IPS-11a (cell line): ENCODE measurements around the gene OR4K5.
"Not testable (repeated sequence)": the region's sequence is repeated elsewhere in the genome, so short reads cannot be mapped to it uniquely, and the experiment has no call there.

Source experiments
- H3K4me3 ChIP-seq: one replicate; pipeline ENCODE4 v1.5.1; 2013; ENCODE audit warnings: low read depth, low read length, control low read depth

OR4K5 gene, protein sequence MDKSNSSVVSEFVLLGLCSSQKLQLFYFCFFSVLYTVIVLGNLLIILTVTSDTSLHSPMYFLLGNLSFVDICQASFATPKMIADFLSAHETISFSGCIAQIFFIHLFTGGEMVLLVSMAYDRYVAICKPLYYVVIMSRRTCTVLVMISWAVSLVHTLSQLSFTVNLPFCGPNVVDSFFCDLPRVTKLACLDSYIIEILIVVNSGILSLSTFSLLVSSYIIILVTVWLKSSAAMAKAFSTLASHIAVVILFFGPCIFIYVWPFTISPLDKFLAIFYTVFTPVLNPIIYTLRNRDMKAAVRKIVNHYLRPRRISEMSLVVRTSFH

GRCh38 chr14:19920021-19920657, at the start of gene OR4K5:
Gene OR4K5, plus strand, starts transcription at chr14:19920607. Its CDS starts 0 bp downstream, at chr14:19920607.
- H3K4me3 ChIP-seq = no peak within 1 kb of the TSS

GRCh38 chr14:19873178-19873577, 47.2 kb upstream of the OR4K5 start:
- H3K4me3 ChIP-seq = no peak overlapping the region

DNA sequence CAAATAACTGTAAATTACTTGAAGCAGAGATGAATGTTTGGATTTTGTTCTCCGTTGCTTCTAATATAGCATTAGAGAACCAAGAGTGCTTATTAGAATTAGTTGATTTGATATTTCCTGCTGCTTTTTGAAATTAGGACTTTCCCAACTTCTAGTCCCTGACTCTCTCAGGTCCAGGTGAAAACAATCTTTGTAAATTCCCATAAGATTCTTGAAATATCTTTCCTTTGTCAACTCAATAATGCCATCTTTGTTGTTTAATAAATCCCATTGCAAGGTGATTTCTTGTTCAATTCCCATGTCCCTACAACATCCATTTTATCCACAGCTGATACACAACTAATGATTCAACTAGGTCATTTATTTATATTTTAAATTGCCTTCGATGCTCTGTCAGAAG, 45.6 kb upstream of the OR4K5 start, which contains the start of gene OR4K2:
OR4K2 (plus strand) TSS at position 301 of the 400 bp plus-strand sequence. CDS start 1,126 bp downstream, outside the sequence.
- H3K4me3 ChIP-seq = no peak within 1 kb of the TSS

DNA sequence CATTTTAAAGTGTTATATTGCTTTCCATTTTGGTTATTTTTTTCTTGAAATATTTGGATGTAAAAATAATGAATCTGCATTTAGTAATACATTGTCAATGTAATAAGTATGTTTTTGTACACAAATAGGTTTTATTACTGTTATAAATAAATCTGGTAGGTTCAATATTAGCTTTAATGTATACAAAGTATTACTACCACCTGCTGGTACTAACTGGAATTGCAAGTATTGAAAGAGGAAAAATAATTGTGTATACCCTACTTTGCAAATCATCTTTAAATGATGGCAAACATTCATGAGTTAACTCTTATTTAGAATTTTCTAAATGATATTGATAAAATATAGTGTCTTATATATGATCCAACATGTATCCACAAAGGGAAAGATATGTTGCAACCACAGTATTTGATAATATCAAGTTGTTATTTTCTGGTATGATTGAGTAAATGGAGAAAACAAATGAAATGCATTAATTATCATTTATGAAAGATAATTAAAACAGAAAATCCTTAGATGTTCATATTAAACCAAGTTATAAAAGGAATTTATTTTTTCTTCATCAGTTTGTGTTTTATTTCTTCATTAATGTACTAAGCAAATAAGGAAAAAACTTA, 42.3 kb upstream of the OR4K5 start:
- H3K4me3 ChIP-seq = no peak overlapping the region

- H3K4me3 ChIP-seq = no peak overlapping the region
Measured at GRCh38 chr14:19895282-19895681, 25.1 kb upstream of the OR4K5 start.

- no peak overlapping the region for H3K4me3 ChIP-seq
Measured at GRCh38 chr14:19900999-19901398, 19.4 kb upstream of the OR4K5 start.

DNA sequence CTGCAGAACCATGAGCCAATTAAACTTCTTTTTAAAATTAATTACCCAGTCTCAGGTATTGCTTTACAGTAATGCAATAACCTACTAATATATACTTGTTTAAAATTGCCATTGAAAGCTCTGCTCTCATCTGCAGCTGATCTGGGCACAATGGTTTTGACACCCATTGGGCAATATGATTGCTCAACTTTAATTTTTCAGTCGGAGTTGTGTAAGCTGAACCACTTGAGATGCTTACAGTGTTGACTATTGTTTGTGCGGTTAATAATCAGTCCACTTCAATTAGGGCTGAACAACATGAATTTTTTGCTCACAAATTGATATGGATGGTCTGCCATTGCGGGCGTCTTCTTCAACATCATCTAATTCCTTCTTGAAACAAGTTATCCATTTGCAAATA, 18.0 kb upstream of the OR4K5 start:
- no peak overlapping the region for H3K4me3 ChIP-seq

DNA sequence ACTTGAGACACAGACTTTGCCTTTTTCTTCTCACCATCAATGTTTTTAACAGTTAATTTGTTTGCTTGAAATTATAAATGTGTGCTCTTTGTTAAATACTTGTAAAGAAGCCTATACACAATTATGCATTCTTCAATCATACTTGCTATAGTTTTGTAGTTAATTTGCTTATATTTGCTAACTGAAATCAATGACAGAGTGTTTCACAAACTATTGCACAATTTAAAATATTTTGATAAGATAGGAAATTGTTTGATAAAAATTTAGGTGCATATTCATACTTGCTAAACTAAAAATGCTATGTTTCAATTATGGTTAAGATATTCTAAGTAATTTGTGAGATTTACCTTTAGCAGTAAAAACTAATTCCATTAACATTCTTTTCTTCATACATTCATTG, 13.7 kb upstream of the OR4K5 start:
- no peak overlapping the region for H3K4me3 ChIP-seq

DNA sequence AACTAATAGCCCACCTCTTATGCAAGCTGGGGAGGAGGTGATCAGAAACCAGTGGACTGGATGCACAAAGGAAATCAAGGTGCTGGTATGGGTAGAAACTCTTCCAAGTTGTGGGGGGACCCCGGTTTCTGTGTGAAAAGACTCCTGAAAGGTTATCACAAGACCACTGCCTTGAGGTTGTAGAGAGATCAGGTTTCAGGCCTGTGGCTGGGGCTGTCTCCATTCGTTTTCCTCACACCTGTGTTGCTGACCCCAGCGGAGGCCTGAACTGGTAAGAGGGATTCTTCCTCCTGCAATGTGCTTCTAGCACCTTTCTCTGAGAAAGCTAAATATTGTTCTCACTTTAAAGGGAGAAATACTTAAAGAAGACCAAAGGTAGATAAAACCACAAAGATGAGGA, 9.3 kb upstream of the OR4K5 start:
- no peak overlapping the region for H3K4me3 ChIP-seq

DNA sequence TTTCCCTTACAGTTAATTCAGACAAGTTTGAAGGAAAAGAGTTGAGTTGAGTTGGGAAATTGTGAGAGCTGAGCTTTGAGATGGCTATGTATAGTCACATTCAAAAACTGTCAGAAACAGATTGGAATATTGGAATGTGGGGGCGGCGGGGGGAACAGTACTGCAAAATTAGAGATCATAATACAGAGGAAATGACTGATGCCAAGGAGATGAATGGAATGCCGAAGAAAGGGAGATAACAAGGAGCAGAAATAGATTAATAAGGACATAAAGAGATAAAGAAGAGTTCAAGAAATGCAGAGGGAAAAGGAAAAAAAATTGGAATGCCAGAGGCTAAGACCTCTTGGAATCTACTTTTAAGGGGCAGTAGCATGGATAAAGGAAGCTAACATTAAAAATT, 3.2 kb upstream of the OR4K5 start:
- no peak overlapping the region for H3K4me3 ChIP-seq

- H3K4me3 ChIP-seq = no peak overlapping the region
Measured at GRCh38 chr14:19917955-19918518, 2.4 kb upstream of the OR4K5 start.

DNA sequence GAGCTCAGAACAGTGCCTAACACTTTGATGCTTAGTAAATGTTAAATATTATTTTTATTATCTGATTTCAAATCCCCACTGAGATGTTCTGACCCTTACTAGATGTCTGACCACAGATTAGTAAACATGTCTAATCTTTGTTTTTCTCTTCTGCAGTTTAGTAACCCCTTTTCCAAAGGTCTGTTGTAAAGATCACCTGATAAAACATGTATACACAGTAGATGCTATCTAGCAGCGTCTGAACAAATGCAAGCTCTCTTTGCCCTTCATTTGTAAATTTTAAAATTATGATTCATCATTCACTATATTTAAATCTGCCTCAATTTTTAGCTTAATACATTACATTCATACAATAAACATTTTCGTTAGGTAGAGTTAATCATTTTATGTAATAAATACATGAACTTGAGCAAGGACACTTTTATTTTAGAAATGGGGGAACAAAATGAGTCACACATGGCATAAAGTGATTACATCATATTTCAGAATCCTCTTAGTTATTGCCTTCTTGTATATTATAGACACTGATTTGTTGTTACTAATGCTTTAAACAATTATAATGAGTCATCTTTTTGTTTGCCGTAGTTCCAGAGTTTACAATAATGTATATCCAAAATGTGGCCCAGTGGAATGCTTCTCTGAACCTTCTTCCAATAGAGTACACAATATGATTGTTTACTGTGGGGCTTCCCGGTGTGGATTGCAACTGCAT, 1.7 kb upstream of the OR4K5 start:
- H3K4me3 ChIP-seq = no peak overlapping the region

- H3K4me3 ChIP-seq = no peak within 1 kb of the TSS
Measured at GRCh38 chr14:19930617-19931016, 10.2 kb downstream of the OR4K5 start, which contains the start of gene OR4K1. Gene OR4K1, plus strand, starts transcription at chr14:19930917. Its CDS starts 4,750 bp downstream, at chr14:19935667.

DNA sequence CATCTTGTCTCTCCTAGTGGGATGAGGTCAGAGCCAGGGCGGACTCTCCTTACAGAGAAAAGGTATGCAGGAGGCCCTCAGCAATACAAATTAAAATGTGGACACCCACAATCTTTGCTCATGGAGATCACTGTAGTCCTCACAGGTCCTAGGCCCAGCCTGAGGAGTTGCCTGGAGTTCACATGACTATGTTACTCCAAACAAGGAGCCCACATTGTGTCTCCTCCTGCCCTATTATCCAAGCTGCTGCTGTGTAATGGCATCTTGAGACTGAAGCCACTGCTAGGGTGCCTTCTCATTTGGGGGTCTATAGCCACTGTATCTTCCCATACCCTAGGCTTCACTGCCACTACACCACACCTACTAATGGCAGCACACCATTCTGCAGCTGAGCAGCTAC, 21.3 kb downstream of the OR4K5 start:
- no peak overlapping the region for H3K4me3 ChIP-seq

GRCh38 chr14:19947413-19948090, 27.1 kb downstream of the OR4K5 start:
- no peak overlapping the region for H3K4me3 ChIP-seq

DNA sequence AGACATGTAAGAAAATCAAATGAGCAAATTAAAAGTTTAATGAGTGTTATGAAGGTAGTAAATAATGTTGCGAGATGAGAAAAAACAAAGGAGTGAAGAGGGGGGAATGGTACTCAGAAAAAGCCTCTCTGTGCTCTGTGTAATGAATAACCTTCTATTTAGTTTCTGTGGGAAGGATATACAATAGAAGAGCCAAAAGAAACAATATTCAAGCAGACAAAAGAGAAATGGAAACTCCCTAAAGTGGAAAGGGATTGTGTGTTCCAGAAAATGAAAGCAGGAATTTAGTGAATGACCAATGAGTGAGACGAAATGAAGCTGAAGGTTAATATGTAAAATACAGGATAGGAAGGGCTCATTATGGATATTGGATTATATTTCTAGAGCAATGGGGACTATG, 28.8 kb downstream of the OR4K5 start:
- no peak overlapping the region for H3K4me3 ChIP-seq

GRCh38 chr14:19969735-19970134, 49.3 kb downstream of the OR4K5 start:
- not testable (repeated sequence) for H3K4me3 ChIP-seq
